Panc1 (cell line): ENCODE results near the gene SYT9.

Experiments
- REST ChIP-seq, 2 experiments: IDR thresholded peaks; 2 replicates each; pipeline ENCODE4 v1.6.1; 2011 to 2012; ENCODE audit warnings: low read depth in 2 of 2, control low read depth in 1 of 2, low read length in 1 of 2, mild to moderate bottlenecking in 1 of 2, moderate library complexity in 1 of 2; ENCODE audit not compliant: insufficient read depth in 1 of 2
- TCF7L2 ChIP-seq: IDR thresholded peaks from 2 replicates; pipeline ENCODE4 v1.6.1; 2011; ENCODE audit warnings: mild to moderate bottlenecking, low read depth, low read length, inconsistent platforms
- TF ChIP-seq, protein P1 (sequence below): fragments of 450-650 bp; IDR thresholded peaks from 2 replicates; pipeline ENCODE4 v1.5.1; 2017; ENCODE audit warnings: mild to moderate bottlenecking

DNA sequence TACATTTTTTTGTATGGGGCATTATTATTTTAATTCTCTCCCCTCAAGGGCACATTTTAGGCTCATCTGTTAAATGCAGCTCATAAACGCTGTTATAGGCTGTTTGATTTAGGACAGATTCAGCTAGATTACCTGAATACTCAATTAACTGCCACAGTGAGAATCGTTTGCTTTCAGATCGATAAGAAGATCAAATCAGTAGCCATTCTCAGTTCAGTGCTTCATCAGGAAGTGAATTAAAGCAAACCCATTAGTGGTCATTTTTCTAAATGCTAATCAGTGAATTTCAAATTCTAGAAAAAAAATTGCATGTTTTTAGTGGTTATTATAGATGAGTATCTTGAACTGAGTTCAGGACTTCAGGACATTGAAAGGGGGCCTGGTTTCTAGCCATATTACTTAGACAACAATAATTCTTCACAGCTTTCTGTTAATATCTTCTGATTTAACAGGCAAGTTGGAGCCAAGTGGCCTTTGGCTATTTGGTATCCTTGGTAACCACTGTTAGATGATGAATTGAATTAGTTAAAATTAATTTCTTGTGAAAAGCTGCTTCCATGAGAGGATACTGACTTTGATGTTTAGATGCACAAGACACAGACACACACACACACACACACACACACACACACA lies 18.6 kb downstream of the SYT9 start:
- TF ChIP-seq, protein P1, sequence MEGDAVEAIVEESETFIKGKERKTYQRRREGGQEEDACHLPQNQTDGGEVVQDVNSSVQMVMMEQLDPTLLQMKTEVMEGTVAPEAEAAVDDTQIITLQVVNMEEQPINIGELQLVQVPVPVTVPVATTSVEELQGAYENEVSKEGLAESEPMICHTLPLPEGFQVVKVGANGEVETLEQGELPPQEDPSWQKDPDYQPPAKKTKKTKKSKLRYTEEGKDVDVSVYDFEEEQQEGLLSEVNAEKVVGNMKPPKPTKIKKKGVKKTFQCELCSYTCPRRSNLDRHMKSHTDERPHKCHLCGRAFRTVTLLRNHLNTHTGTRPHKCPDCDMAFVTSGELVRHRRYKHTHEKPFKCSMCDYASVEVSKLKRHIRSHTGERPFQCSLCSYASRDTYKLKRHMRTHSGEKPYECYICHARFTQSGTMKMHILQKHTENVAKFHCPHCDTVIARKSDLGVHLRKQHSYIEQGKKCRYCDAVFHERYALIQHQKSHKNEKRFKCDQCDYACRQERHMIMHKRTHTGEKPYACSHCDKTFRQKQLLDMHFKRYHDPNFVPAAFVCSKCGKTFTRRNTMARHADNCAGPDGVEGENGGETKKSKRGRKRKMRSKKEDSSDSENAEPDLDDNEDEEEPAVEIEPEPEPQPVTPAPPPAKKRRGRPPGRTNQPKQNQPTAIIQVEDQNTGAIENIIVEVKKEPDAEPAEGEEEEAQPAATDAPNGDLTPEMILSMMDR = no peak
- no peak for TF ChIP-seq TCF7L2
- no peak for TF ChIP-seq REST (IDR thresholded peaks at IDR 0.05; ENCODE audit: insufficient read depth in 1 of 2, low read depth in 2 of 2, low read length in 1 of 2)
